Measurements from ENCODE around the gene DLG2.

The DLG2 gene

GRCh38 chr11:84514436-84514835 lies 1112.7 kb downstream of the DLG2 start:
- Histone ChIP-seq H3K79me2 (ENCODE audit: low read length) (no peaks in the 10 kb centered on the region), H3K36me3 (replicated peaks; ENCODE audit: low read depth, low read length) (no peaks in the 10 kb centered on the region), H3K4me1 (ENCODE audit: low read length) (no peaks in the 10 kb centered on the region), H3K9ac (ENCODE audit: low read length) (no peak overlapping the region), H4K20me1 (ENCODE audit: insufficient read depth, low read length) (no peaks in the 10 kb centered on the region), H3K9me3 (ENCODE audit: insufficient read depth, low read length) (no peaks in the 10 kb centered on the region), H3K27me3 (ENCODE audit: low read depth, low read length) (no peaks in the 10 kb centered on the region), H2AFZ (ENCODE audit: low read depth, low read length) (no peak overlapping the region), H3K4me3 (ENCODE audit: low read length) (no peak overlapping the region), H3K4me2 (ENCODE audit: low read length) (no peak overlapping the region), H3K27ac (ENCODE audit: low read length) (no peak overlapping the region)
- TF ChIP-seq EZH2phosphoT487 (IDR thresholded peaks at IDR 0.05; ENCODE audit: low read depth) (no peak), CTCF (IDR thresholded peaks at IDR 0.05; ENCODE audit: low read depth, low read length) (no peak)

DNA sequence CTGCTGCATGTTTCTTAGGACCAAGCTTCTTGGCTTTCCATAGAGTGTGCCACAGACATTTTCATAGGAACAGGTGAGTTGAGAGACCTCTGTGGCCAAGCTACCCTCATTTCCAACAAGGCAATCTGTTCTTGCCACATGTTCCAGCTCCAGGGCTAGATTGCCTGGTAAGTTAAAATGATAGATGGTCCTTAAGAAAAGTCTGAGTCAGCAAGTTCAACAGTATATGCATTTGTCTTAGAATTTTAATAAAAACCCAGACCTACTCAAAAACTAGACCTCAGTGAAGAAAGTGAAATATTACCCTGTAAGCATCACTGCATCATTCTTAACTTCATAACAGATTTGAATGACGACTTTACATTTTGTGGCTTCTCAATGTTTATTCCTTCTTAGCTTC lies 1123.6 kb downstream of the DLG2 start:
- H3K27ac ChIP-seq (ENCODE audit: low read length) = no peak overlapping the region
- peaks cover 5% of the 10 kb centered on the region; the same call in 1 of the 2 replicates for H3K4me1 ChIP-seq (ENCODE audit: low read length)
- H3K9ac ChIP-seq (ENCODE audit: low read length) = no peak overlapping the region
- no peak for TF ChIP-seq EZH2phosphoT487 (IDR thresholded peaks at IDR 0.05; ENCODE audit: low read depth)
- TF ChIP-seq CTCF (IDR thresholded peaks at IDR 0.05; ENCODE audit: low read depth, low read length) = no peak
- H3K4me2 ChIP-seq (ENCODE audit: low read length) = no peak overlapping the region
- no peaks in the 10 kb centered on the region for H3K27me3 ChIP-seq (ENCODE audit: low read depth, low read length)
- H3K4me3 ChIP-seq (ENCODE audit: low read length) = no peak overlapping the region
- no peaks in the 10 kb centered on the region for H3K9me3 ChIP-seq (ENCODE audit: insufficient read depth, low read length)
- H3K36me3 ChIP-seq (replicated peaks; ENCODE audit: low read depth, low read length) = no peaks in the 10 kb centered on the region
- H2AFZ ChIP-seq (ENCODE audit: low read depth, low read length) = no peak overlapping the region
- H3K79me2 ChIP-seq (ENCODE audit: low read length) = no peaks in the 10 kb centered on the region
- H4K20me1 ChIP-seq (ENCODE audit: insufficient read depth, low read length) = no peaks in the 10 kb centered on the region

DNA sequence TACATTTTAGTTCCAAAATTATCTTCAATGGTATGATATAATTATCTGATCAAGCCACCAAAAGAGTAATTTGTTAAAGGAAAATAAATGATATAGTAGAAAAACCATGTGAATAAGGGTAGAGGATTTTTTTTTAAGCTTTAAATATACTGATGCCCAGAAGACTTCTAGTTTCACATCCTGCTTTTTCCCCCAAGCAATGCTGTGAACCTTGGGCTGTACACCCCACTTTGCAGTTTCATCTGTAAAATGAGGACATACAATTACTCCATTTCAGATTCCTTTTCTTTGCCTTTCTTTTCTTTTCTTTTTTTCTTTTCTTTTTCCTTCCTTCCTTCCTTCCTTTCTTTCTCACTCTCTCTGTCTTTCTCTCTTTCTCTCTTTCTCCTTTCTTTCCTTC lies 1125.4 kb downstream of the DLG2 start:
- no peak overlapping the region for H3K4me2 ChIP-seq (ENCODE audit: low read length)
- no peak overlapping the region for H2AFZ ChIP-seq (ENCODE audit: low read depth, low read length)
- H3K79me2 ChIP-seq (ENCODE audit: low read length) = no peaks in the 10 kb centered on the region
- H3K27me3 ChIP-seq (ENCODE audit: low read depth, low read length) = no peaks in the 10 kb centered on the region
- H4K20me1 ChIP-seq (ENCODE audit: insufficient read depth, low read length) = no peaks in the 10 kb centered on the region
- H3K4me3 ChIP-seq (ENCODE audit: low read length) = no peak overlapping the region
- no peak overlapping the region for H3K27ac ChIP-seq (ENCODE audit: low read length)
- no peak overlapping the region for H3K9ac ChIP-seq (ENCODE audit: low read length)
- peaks cover 5% of the 10 kb centered on the region; the same call in 1 of the 2 replicates for H3K4me1 ChIP-seq (ENCODE audit: low read length)
- TF ChIP-seq CTCF (IDR thresholded peaks at IDR 0.05; ENCODE audit: low read depth, low read length) = no peak
- TF ChIP-seq EZH2phosphoT487 (IDR thresholded peaks at IDR 0.05; ENCODE audit: low read depth) = no peak
- H3K36me3 ChIP-seq (replicated peaks; ENCODE audit: low read depth, low read length) = no peaks in the 10 kb centered on the region
- H3K9me3 ChIP-seq (ENCODE audit: insufficient read depth, low read length) = no peaks in the 10 kb centered on the region

DNA sequence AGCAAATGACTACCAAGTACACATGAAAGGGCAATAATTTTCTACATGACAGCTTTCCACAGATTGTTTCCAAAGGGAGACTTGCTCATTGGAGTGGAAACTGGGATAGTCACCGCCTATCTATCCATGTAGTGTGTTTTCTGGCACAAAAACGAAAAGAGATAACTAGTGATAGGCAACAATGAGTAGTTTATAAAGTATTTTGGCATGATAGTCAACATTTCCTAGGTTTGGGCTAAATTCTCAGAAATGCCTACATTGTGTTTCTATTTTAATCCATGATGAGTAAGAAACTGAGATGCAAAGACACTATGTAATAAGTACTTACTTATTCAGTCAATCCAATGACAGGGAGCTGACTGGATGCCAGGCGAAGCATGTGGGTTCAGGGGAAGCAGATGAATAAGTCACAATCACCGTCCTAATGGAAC lies 1129.1 kb downstream of the DLG2 start:
- H3K4me2 ChIP-seq (ENCODE audit: low read length) = no peak overlapping the region
- no peak overlapping the region for H3K27ac ChIP-seq (ENCODE audit: low read length)
- H3K36me3 ChIP-seq (replicated peaks; ENCODE audit: low read depth, low read length) = no peaks in the 10 kb centered on the region
- H3K79me2 ChIP-seq (ENCODE audit: low read length) = no peaks in the 10 kb centered on the region
- no peak overlapping the region for H3K9ac ChIP-seq (ENCODE audit: low read length)
- no peak overlapping the region for H3K4me3 ChIP-seq (ENCODE audit: low read length)
- H3K27me3 ChIP-seq (ENCODE audit: low read depth, low read length) = no peaks in the 10 kb centered on the region
- H3K4me1 ChIP-seq (ENCODE audit: low read length) = peaks cover 5% of the 10 kb centered on the region; the same call in 1 of the 2 replicates
- H3K9me3 ChIP-seq (ENCODE audit: insufficient read depth, low read length) = no peaks in the 10 kb centered on the region
- H4K20me1 ChIP-seq (ENCODE audit: insufficient read depth, low read length) = no peaks in the 10 kb centered on the region
- TF ChIP-seq EZH2phosphoT487 (IDR thresholded peaks at IDR 0.05; ENCODE audit: low read depth) (no peak), CTCF (IDR thresholded peaks at IDR 0.05; ENCODE audit: low read depth, low read length) (no peak)
- H2AFZ ChIP-seq (ENCODE audit: low read depth, low read length) = no peak overlapping the region
